GM12878 (cell line): ENCODE results near the gene CALD1. TPM values are rescaled to one million over a fixed set of nuclear protein-coding genes. Genes with fewer than 3 reads are reported as not detected.

Experiments
- BCL11A ChIP-seq: IDR thresholded peaks from 2 replicates; pipeline ENCODE4 v1.6.1; 2011; ENCODE audit warnings: low read depth, low read length
- BHLHE40 ChIP-seq, 2 experiments: fragments of 450-650 bp in 1 of 2; IDR thresholded peaks; 2 replicates each; pipeline ENCODE4 v1.6.1; 2011 to 2017; ENCODE audit warnings: low read depth in 2 of 2, borderline replicate concordance in 1 of 2, improper control_type of control experiment in 1 of 2, low read length in 1 of 2, mild to moderate bottlenecking in 1 of 2
- CBX3 ChIP-seq: fragments of 200-600 bp; sonication (generic); IDR thresholded peaks from 2 replicates; pipeline ENCODE4 v1.6.1; 2016; ENCODE audit warnings: low read depth, borderline replicate concordance
- CBX5 ChIP-seq: sonication (generic); IDR thresholded peaks from 2 replicates; pipeline ENCODE4 v1.6.1; 2016; ENCODE audit warnings: low read depth, moderate library complexity, mild to moderate bottlenecking, inconsistent platforms
- CHD1 ChIP-seq: IDR thresholded peaks from 2 replicates; pipeline ENCODE4 v1.6.1; 2012; ENCODE audit warnings: low read depth, low read length, improper control_type of control experiment
- EP300 ChIP-seq, 2 experiments: fragments of 150-350 bp in 1 of 2; IDR thresholded peaks; 2 replicates each; pipeline ENCODE4 v1.6.1; 2011 to 2012; ENCODE audit warnings: low read depth in 2 of 2, low read length in 2 of 2, borderline replicate concordance in 1 of 2, improper control_type of control experiment in 1 of 2, inconsistent platforms in 1 of 2; ENCODE audit not compliant: control insufficient read depth in 1 of 2
- ETV6 ChIP-seq, 2 experiments: fragments of 450-650 bp in 1 of 2; IDR thresholded peaks in 1 of 2; conservative IDR thresholded peaks in 1 of 2; 2 replicates each; pipeline ENCODE4 v1.6.1; 2014; ENCODE audit warnings: antibody characterized with exemption in 1 of 2, borderline replicate concordance in 1 of 2, low read depth in 1 of 2, mild to moderate bottlenecking in 1 of 2, moderate library complexity in 1 of 2
- GABPA ChIP-seq: IDR thresholded peaks from 2 replicates; pipeline ENCODE4 v1.6.1; 2014; ENCODE audit warnings: antibody characterized with exemption, low read depth, mild to moderate bottlenecking, inconsistent platforms
- IKZF1 ChIP-seq: fragments of 450-650 bp; conservative IDR thresholded peaks from 2 replicates; pipeline ENCODE4 v1.6.1; 2017; ENCODE audit warnings: antibody characterized with exemption, mild to moderate bottlenecking
- POLR2A ChIP-seq: IDR thresholded peaks from 2 replicates; pipeline ENCODE4 v1.6.1; 2011; ENCODE audit warnings: low read depth, mild to moderate bottlenecking, low read length
- RUNX3 ChIP-seq: IDR thresholded peaks from 2 replicates; pipeline ENCODE4 v1.6.1; 2012; ENCODE audit warnings: low read length, inconsistent platforms
- STAT1 ChIP-seq: fragments of 450-650 bp; conservative IDR thresholded peaks from 2 replicates; pipeline ENCODE4 v1.6.1; 2014; ENCODE audit warnings: antibody characterized with exemption, mild to moderate bottlenecking
- TARDBP ChIP-seq: IDR thresholded peaks from 2 replicates; pipeline ENCODE4 v1.6.1; 2016; ENCODE audit warnings: borderline replicate concordance
- YY1 ChIP-seq: IDR thresholded peaks from 2 replicates; pipeline ENCODE4 v1.6.1; 2011; ENCODE audit warnings: low read depth, mild to moderate bottlenecking, low read length
- ZBED1 ChIP-seq: IDR thresholded peaks from 2 replicates; pipeline ENCODE4 v1.6.1; 2016; ENCODE audit warnings: borderline replicate concordance
- polyA plus RNA-seq, 11 experiments: library from polyadenylated mRNA; depleted of rRNA in 4 of 11; unstranded in 6 of 11; stranded (reverse) in 5 of 11; fragments of >200 nt; fragmentation: Nextera tagmentation in 4 of 11; fragmentation: Illumina TruSeq in 1 of 11; extraction: Ambion mirVana in 4 of 11; extraction: Trizol in 1 of 11; gene quantifications; 1 replicate in 1 of 11; 2 replicates in 10 of 11; pipeline versions ENCODE4 v1.2.1 to v1.2.3, GENCODE V29; 2011 to 2016; ENCODE audit warnings: inconsistent platforms in 2 of 11, missing spikeins in 2 of 11, low read depth in 1 of 11
- total RNA-seq, 4 experiments: library from RNA; depleted of rRNA in 3 of 4; stranded (reverse); fragments of >200 nt in 3 of 4; fragmentation: Illumina TruSeq in 1 of 4; extraction: Trizol in 1 of 4; gene quantifications; 2 replicates each; pipeline versions ENCODE4 v1.2.1 to v1.2.3, GENCODE V29; 2013 to 2021
- TF ChIP-seq, protein P1 (sequence below): fragments of 450-650 bp; IDR thresholded peaks from 2 replicates; pipeline ENCODE4 v1.6.1; 2017; ENCODE audit warnings: mild to moderate bottlenecking, low read depth, inconsistent platforms; ENCODE audit not compliant: poor library complexity, severe bottlenecking
- TF ChIP-seq, protein P2 (sequence below): fragments of 450-650 bp; IDR thresholded peaks from 2 replicates; pipeline ENCODE4 v1.6.1; 2017; ENCODE audit warnings: low read depth, mild to moderate bottlenecking, moderate library complexity
- TF ChIP-seq, protein P3 (sequence below): fragments of 450-650 bp; formaldehyde crosslinking; IDR thresholded peaks from 2 replicates; pipeline ENCODE4 v1.5.0; 2022; ENCODE audit warnings: mild to moderate bottlenecking, missing genetic modification characterization

The CALD1 gene
- total and polyA plus RNA-seq, 10 of the 15 experiments (the other 5 are each of a cell fraction or from before 2014, with no cell fraction given), result 0.03 to 1.3 (median 0.22) TPM

DNA sequence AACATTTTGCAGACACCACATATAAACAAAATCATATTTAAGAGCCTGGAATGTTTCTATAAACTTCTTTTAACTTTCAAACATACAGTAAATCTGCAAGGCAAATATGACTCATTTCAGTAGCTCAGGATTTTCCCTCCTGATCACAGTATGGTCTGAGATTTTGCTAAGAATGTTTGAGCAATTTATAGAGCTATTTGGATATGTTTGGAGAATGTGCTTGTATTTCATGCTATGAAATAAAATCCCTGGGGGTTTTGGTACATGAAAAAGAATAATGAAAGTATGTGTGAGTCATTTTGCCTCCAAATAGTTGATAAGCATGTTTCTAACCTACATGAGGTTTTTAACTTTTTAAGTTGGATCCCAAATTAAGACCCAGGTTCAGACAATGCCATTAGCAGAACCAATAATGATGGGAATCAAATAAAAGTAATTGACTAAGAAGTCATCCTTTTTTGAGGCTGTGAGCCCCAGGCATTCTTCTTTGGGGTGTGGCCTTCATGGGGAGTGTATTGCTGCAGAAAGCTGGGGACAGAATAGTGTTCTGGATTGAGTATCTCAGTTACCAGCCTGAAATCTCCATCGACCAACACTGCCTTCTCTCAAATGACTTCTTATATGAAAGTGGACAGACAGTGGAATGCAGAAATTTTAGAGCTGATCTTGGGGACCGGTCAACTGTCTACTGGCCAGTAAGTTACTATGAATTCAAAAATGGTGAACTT, 140.8 kb downstream of the CALD1 start (continued):
- TF ChIP-seq CBX3 (no peak), BHLHE40 (IDR thresholded peaks at IDR 0.05; ENCODE audit: borderline replicate concordance in 1 of 2, low read depth in 2 of 2, low read length in 1 of 2) (no peak), CHD1 (no peak), RUNX3 (peak; percentile 70), EP300 (IDR thresholded peaks at IDR 0.05; ENCODE audit: borderline replicate concordance in 1 of 2, control insufficient read depth in 1 of 2, low read depth in 2 of 2, low read length in 2 of 2) (peak in 1 of 2 experiments; percentile 42; a peak in 1 of 4 replicates), YY1 (no peak), STAT1 (no peak), BCL11A (peak; percentile 50; the same call in 1 of the 2 replicates), IKZF1 (peak; percentile 57), ZBED1 (no peak), ETV6 (conservative IDR thresholded peaks at IDR 0.05 in 1 of 2, IDR thresholded peaks at IDR 0.05 in 1 of 2; ENCODE audit: borderline replicate concordance in 1 of 2, low read depth in 1 of 2) (peak in 1 of 2 experiments; percentile 32; a peak in 1 of 4 replicates), CBX5 (no peak), TARDBP (no peak), POLR2A (no peak), GABPA (no peak)
- TF ChIP-seq, protein P1, sequence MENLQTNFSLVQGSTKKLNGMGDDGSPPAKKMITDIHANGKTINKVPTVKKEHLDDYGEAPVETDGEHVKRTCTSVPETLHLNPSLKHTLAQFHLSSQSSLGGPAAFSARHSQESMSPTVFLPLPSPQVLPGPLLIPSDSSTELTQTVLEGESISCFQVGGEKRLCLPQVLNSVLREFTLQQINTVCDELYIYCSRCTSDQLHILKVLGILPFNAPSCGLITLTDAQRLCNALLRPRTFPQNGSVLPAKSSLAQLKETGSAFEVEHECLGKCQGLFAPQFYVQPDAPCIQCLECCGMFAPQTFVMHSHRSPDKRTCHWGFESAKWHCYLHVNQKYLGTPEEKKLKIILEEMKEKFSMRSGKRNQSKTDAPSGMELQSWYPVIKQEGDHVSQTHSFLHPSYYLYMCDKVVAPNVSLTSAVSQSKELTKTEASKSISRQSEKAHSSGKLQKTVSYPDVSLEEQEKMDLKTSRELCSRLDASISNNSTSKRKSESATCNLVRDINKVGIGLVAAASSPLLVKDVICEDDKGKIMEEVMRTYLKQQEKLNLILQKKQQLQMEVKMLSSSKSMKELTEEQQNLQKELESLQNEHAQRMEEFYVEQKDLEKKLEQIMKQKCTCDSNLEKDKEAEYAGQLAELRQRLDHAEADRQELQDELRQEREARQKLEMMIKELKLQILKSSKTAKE, result peak; percentile 22
- TF ChIP-seq, protein P2, sequence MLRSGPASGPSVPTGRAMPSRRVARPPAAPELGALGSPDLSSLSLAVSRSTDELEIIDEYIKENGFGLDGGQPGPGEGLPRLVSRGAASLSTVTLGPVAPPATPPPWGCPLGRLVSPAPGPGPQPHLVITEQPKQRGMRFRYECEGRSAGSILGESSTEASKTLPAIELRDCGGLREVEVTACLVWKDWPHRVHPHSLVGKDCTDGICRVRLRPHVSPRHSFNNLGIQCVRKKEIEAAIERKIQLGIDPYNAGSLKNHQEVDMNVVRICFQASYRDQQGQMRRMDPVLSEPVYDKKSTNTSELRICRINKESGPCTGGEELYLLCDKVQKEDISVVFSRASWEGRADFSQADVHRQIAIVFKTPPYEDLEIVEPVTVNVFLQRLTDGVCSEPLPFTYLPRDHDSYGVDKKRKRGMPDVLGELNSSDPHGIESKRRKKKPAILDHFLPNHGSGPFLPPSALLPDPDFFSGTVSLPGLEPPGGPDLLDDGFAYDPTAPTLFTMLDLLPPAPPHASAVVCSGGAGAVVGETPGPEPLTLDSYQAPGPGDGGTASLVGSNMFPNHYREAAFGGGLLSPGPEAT, result peak; percentile 47; the same call in 1 of the 2 replicates
- TF ChIP-seq, protein P3, sequence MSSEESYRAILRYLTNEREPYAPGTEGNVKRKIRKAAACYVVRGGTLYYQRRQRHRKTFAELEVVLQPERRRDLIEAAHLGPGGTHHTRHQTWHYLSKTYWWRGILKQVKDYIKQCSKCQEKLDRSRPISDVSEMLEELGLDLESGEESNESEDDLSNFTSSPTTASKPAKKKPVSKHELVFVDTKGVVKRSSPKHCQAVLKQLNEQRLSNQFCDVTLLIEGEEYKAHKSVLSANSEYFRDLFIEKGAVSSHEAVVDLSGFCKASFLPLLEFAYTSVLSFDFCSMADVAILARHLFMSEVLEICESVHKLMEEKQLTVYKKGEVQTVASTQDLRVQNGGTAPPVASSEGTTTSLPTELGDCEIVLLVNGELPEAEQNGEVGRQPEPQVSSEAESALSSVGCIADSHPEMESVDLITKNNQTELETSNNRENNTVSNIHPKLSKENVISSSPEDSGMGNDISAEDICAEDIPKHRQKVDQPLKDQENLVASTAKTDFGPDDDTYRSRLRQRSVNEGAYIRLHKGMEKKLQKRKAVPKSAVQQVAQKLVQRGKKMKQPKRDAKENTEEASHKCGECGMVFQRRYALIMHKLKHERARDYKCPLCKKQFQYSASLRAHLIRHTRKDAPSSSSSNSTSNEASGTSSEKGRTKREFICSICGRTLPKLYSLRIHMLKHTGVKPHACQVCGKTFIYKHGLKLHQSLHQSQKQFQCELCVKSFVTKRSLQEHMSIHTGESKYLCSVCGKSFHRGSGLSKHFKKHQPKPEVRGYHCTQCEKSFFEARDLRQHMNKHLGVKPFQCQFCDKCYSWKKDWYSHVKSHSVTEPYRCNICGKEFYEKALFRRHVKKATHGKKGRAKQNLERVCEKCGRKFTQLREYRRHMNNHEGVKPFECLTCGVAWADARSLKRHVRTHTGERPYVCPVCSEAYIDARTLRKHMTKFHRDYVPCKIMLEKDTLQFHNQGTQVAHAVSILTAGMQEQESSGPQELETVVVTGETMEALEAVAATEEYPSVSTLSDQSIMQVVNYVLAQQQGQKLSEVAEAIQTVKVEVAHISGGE (CRISPR knock-in tag), result no peak
